Motor neuron (in vitro differentiated cells): Measurements from ENCODE around the gene LOXHD1. TPM values are rescaled to one million over a fixed set of nuclear protein-coding genes. Genes with fewer than 3 reads are reported as not detected.

ENCODE experiments used
- ATAC-seq, 8 experiments: fragments of 200-7000 bp; cut with Tn5 transposase; replicated peaks in 6 of 8; 2 replicates each; pipeline ENCODE4 v1.8.0; 2021; ENCODE audit warnings: mild to moderate bottlenecking in 8 of 8, moderate library complexity in 8 of 8
- H3K27ac ChIP-seq, 2 donors: fragments of 250-450 bp; sonication (Bioruptor Pico); 2 replicates each; pipeline ENCODE4 v1.9.0; 2021; ENCODE audit warnings: antibody characterized with exemption in 2 of 2, mild to moderate bottlenecking in 2 of 2, moderate library complexity in 1 of 2
- H3K4me1 ChIP-seq, 2 donors: fragments of 250-450 bp; sonication (Bioruptor Pico); replicated peaks in 1 of 2; 2 replicates each; pipeline ENCODE4 v1.6.1; 2021; ENCODE audit warnings: antibody characterized with exemption in 2 of 2, mild to moderate bottlenecking in 2 of 2, moderate library complexity in 1 of 2
- H3K4me3 ChIP-seq, 5 donors: fragments of 250-450 bp; sonication (Bioruptor Pico); 2 replicates each; pipeline ENCODE4 v1.9.0; 2021; ENCODE audit warnings: antibody characterized with exemption in 5 of 5, mild to moderate bottlenecking in 5 of 5, moderate library complexity in 4 of 5
- WGBS, 10 experiments: fragments of 450-650 bp; shearing (Covaris generic); methylation state at CpG; one replicate each; pipeline ENCODE4 v1.0.0; 2022; 5-methylcytosine and 5-hydroxymethylcytosine counted together
- in situ Hi-C, 9 experiments: fragments of 400-800 bp; cut with MboI; loops; one replicate each; pipeline ENCODE4 v1.15.0; 2021; ENCODE audit warnings: low sequenced_read_pairs in 9 of 9, low pct_unique_long_range_greater_than_20kb in 2 of 9; ENCODE audit not compliant: unreplicated experiment in 9 of 9
- total RNA-seq, 8 experiments: library from RNA; unstranded; fragments of 300-600 nt; gene quantifications; 2 replicates each; pipeline versions ENCODE4 v1.2.3 to v1.2.4, GENCODE V29; 2022

The LOXHD1 gene
- total RNA-seq, 8 experiments from 2014 or later, result 0.05 to 0.66 (median 0.18) TPM; not detected in 2

- in situ Hi-C loops, result no loop called here
- H3K4me1 ChIP-seq, result no peaks in the 10 kb centered on the region
- ATAC-seq, result no peak
- WGBS, 10 experiments, result 9 to 83% (median 49%) methylated on average over 1 to 8 of the region's 12 CpGs; no CpG with 5 or more reads in 2 of the 10 experiments
- no peak overlapping the region for H3K4me3 ChIP-seq
- no peak overlapping the region for H3K27ac ChIP-seq
Observed at GRCh38 chr18:46562674-46563192, 94.3 kb downstream of the LOXHD1 start.

GRCh38 chr18:46560671-46561045 lies 96.4 kb downstream of the LOXHD1 start:
- WGBS, 10 experiments, result 77 to 100% (median 89%) methylated on average over 1 to 10 of the region's 11 CpGs; no CpG with 5 or more reads in 1 of the 10 experiments
- no peak for ATAC-seq
- no peak overlapping the region for H3K4me3 ChIP-seq
- H3K27ac ChIP-seq, result no peak overlapping the region
- in situ Hi-C loops, result no loop called here
- H3K4me1 ChIP-seq, result no peaks in the 10 kb centered on the region

GRCh38 chr18:46559946-46560670 lies 96.9 kb downstream of the LOXHD1 start:
- no peak overlapping the region for H3K4me3 ChIP-seq
- 60 to 88% (median 78%) methylated on average over 1 to 11 of the region's 37 CpGs; no CpG with 5 or more reads in 5 of the 10 experiments for WGBS, 10 experiments

GRCh38 chr18:46559296-46559695 lies 97.7 kb downstream of the LOXHD1 start:
- no peak for ATAC-seq
- H3K4me3 ChIP-seq, result no peak overlapping the region
- H3K27ac ChIP-seq, result no peak overlapping the region
- WGBS, 10 experiments, result 60 to 89% (median 86%) methylated on average over 1 to 7 of the region's 9 CpGs; no CpG with 5 or more reads in 7 of the 10 experiments
- no peaks in the 10 kb centered on the region for H3K4me1 ChIP-seq
- in situ Hi-C loops, result no loop called here

More at GRCh38 chr18:46559946-46560670, 96.9 kb downstream of the LOXHD1 start:
- in situ Hi-C loops, result no loop called here
- H3K27ac ChIP-seq, result no peak overlapping the region
- ATAC-seq, result no peak
- no peaks in the 10 kb centered on the region for H3K4me1 ChIP-seq

- Histone ChIP-seq H3K4me1 (no peaks in the 10 kb centered on the region), H3K4me3 (no peak overlapping the region), H3K27ac (no peak overlapping the region)
- in situ Hi-C loops, result no loop called here
- no peak for ATAC-seq
- 100% methylated on average over 1 of the region's 10 CpGs; no CpG with 5 or more reads in 9 of the 10 experiments for WGBS, 10 experiments
Observed at GRCh38 chr18:46556590-46557206, 100.3 kb downstream of the LOXHD1 start.

GRCh38 chr18:46555724-46556123 lies 101.3 kb downstream of the LOXHD1 start:
- Histone ChIP-seq H3K4me3 (no peak overlapping the region), H3K4me1 (no peaks in the 10 kb centered on the region), H3K27ac (no peak overlapping the region)
- in situ Hi-C loops, result no loop called here
- peak in 3 of 8 experiments; percentile 60 to 96 (median 81) for ATAC-seq
- WGBS, 10 experiments, result 42 to 84% (median 68%) methylated on average over 2 to 3 of the region's 4 CpGs; no CpG with 5 or more reads in 4 of the 10 experiments

- H3K27ac ChIP-seq, result no peak overlapping the region
- 20 to 80% methylated on average over 1 of the region's 2 CpGs; no CpG with 5 or more reads in 8 of the 10 experiments for WGBS, 10 experiments
- no peaks in the 10 kb centered on the region for H3K4me1 ChIP-seq
- no peak for ATAC-seq
- in situ Hi-C loops, result no loop called here
- no peak overlapping the region for H3K4me3 ChIP-seq
Observed at GRCh38 chr18:46555213-46555612, 101.8 kb downstream of the LOXHD1 start.

GRCh38 chr18:46554406-46555080 lies 102.5 kb downstream of the LOXHD1 start:
- in situ Hi-C loops, result no loop called here
- ATAC-seq, result no peak
- 0 to 100% (median 60%) methylated on average over 1 to 2 of the region's 2 CpGs; no CpG with 5 or more reads in 2 of the 10 experiments for WGBS, 10 experiments
- Histone ChIP-seq H3K27ac (no peak overlapping the region), H3K4me1 (no peaks in the 10 kb centered on the region), H3K4me3 (no peak overlapping the region)

- ATAC-seq, result no peak
- in situ Hi-C loops, result no loop called here
- whole genome bisulfite sequencing, 10 experiments, result 0 to 80% (median 60%) methylated on average over 1 to 2 of the region's 2 CpGs; no CpG with 5 or more reads in 7 of the 10 experiments
- H3K4me3 ChIP-seq, result no peak overlapping the region
- no peaks in the 10 kb centered on the region for H3K4me1 ChIP-seq
- H3K27ac ChIP-seq, result no peak overlapping the region
Observed at GRCh38 chr18:46550609-46551008, 106.4 kb downstream of the LOXHD1 start.

- no peak overlapping the region for H3K27ac ChIP-seq
- no peak for ATAC-seq
- 0 to 33% (median 18%) methylated on average over 1 of the region's 1 CpG; no CpG with 5 or more reads in 4 of the 10 experiments for WGBS, 10 experiments
- no peak overlapping the region for H3K4me3 ChIP-seq
- H3K4me1 ChIP-seq, result no peaks in the 10 kb centered on the region
- in situ Hi-C loops, result no loop called here
Observed at GRCh38 chr18:46547520-46547919, 109.5 kb downstream of the LOXHD1 start.

GRCh38 chr18:46546111-46546640 lies 110.8 kb downstream of the LOXHD1 start:
- H3K4me3 ChIP-seq, result no peak overlapping the region
- H3K4me1 ChIP-seq, result no peaks in the 10 kb centered on the region
- ATAC-seq, result no peak
- in situ Hi-C loops, result no loop called here
- H3K27ac ChIP-seq, result no peak overlapping the region

- Histone ChIP-seq H3K27ac (no peak overlapping the region), H3K4me1 (no peaks in the 10 kb centered on the region), H3K4me3 (no peak overlapping the region)
- in situ Hi-C loops, result no loop called here
- WGBS, 10 experiments, result 14 to 53% (median 23%) methylated on average over 1 to 4 of the region's 5 CpGs; no CpG with 5 or more reads in 6 of the 10 experiments
- ATAC-seq, result peak in 1 of 8 experiments; percentile 26
Observed at GRCh38 chr18:46542545-46542944, 114.5 kb downstream of the LOXHD1 start.
